H7 (cell line): Measurements from ENCODE around the gene CAAP1. TPM values are rescaled to one million over a fixed set of nuclear protein-coding genes. Genes with fewer than 3 reads are reported as not detected.

Experiments used
- DNase-seq: peaks from one replicate; pipeline ENCODE4 v3.0.0; 2012
- H3K27me3 ChIP-seq: 2 replicates; pipeline ENCODE4 v1.6.0; 2011; ENCODE audit warnings: mild to moderate bottlenecking, low read length; ENCODE audit not compliant: control insufficient read depth, insufficient read depth
- H3K36me3 ChIP-seq: replicated peaks from 2 replicates; pipeline ENCODE4 v1.5.1; 2011; ENCODE audit warnings: low read length; ENCODE audit not compliant: control insufficient read depth, insufficient read depth
- H3K4me3 ChIP-seq: 2 replicates; pipeline ENCODE4 v1.5.1; 2011; ENCODE audit warnings: low read depth, mild to moderate bottlenecking, control low read depth, low read length, moderate library complexity; ENCODE audit not compliant: insufficient read depth
- total RNA-seq: library from RNA; depleted of rRNA; stranded (reverse); fragments of >200 nt; shearing (Covaris generic); gene quantifications from 2 replicates; pipeline ENCODE4 v1.2.3, GENCODE V29; 2014; rRNA removed

Gene CAAP1
- total RNA-seq = 38.5 and 57.0 TPM in 2 replicates

DNA sequence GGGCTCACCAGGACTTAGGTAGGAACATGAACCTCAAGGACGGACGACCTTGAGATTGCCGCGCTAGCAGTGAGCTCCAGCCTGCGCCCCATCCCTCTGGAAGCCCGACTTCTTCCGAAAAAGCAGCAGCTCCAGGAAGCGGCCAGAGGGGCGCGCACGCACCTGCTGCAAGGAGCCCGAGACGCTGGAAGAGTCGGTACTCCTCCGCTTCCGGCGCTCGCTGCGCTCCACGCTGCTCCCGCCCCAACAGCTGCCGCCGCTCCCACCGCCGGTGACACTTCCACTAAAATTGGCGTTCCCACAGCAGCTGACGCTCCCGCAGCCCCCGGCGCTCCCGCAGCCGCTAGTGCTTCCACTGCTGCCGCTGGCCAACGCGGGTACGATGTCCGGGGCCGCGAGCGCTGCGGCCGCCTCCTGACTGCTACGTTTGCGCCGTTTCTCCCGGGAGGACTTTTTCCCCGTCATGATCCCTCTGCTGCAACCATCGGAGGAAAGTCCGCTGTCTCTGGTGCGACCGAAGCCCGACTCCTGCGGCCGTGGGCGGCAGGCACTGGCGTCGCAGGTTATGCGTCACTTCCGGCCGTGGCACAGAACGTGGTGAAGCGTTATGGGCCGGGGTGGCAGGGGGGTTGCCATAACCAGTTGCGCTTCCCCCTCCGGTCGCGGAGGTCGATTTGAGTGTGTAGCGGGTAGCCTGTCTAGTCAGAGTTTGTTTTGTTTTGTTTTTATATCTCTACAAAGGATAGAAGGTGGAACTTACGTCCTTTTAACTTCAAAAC is at the start of gene CAAP1:
Gene CAAP1, minus strand, starts transcription at position 552 of the 779 bp plus-strand sequence. Its CDS starts 87 bp downstream, at position 465.
- H3K4me3 ChIP-seq = peak within 1 kb of the TSS; percentile 99
- DNase-seq = peak; percentile 93
- H3K27me3 ChIP-seq = no peaks in the 10 kb centered on the region
- H3K36me3 ChIP-seq = no peaks in the 10 kb centered on the region

DNA sequence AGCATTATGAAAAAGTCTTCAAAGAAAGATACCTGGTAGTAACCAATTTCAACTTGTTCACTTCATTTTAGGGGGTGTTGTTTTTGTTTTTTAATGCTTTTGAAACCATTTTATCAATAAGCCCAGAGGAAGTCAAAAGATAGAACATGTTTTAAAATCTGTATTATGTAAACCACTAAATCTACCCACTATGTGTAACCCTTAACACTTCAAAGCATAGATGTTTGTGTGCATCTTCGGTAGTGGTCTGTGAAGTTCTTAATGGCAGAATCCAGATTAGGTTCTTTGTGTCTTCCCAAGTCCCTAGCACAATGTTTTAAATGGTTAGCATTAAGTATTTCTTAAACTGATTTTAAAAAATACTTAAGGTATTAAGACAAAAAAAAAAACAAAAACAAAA is 48.2 kb upstream of the CAAP1 start:
- no peaks in the 10 kb centered on the region for H3K36me3 ChIP-seq
- no peak overlapping the region for H3K4me3 ChIP-seq
- no peak for DNase-seq
- no peaks in the 10 kb centered on the region for H3K27me3 ChIP-seq

DNA sequence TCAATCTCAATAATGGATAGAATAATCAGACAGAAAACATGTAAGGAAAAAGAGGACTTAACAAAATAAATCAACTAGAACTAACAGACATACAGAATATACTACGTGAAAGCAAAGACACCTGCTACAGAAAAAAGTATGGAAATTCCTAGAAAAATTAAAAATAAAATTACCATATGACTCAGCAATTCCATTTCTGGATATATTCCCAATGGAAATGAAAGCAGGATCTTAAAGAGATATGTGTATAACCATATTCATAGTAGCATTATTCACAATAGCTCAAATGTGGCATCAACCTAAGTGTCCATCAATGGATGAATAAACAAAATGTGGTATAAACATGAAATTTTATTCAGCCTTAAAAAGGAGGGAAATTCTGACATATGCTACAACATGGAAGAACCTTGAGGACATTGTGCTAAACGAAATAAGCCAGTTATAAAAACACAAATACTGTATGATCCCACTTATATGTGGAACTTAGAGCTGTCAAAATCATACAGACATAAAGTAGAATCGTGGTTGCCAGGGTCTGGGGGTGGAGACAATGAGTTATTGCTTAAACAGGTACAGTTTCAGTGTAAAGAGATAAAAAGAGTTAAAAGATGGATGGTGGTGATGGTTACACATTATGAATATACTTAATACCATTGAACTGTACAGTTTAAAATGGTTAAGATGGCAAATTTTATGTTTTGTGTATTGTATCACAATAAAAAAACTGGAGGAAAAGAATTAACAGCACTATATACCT is 47.5 kb upstream of the CAAP1 start:
- Histone ChIP-seq H3K36me3 (no peaks in the 10 kb centered on the region), H3K27me3 (no peaks in the 10 kb centered on the region), H3K4me3 (no peak overlapping the region)
- no peak for DNase-seq

- no peak for DNase-seq
- Histone ChIP-seq H3K36me3 (0 out of 2 replicates have a peak, but pooled peaks cover 2% of the 10 kb centered on the region), H3K4me3 (no peak overlapping the region), H3K27me3 (no peaks in the 10 kb centered on the region)
Measured at GRCh38 chr9:26937816-26938371, 45.3 kb upstream of the CAAP1 start.

- no peaks in the 10 kb centered on the region for H3K27me3 ChIP-seq
- H3K36me3 ChIP-seq = 0 out of 2 replicates have a peak, but pooled peaks cover 2% of the 10 kb centered on the region
- DNase-seq = no peak
- no peak overlapping the region for H3K4me3 ChIP-seq
Measured at GRCh38 chr9:26935847-26936246, 43.2 kb upstream of the CAAP1 start.

DNA sequence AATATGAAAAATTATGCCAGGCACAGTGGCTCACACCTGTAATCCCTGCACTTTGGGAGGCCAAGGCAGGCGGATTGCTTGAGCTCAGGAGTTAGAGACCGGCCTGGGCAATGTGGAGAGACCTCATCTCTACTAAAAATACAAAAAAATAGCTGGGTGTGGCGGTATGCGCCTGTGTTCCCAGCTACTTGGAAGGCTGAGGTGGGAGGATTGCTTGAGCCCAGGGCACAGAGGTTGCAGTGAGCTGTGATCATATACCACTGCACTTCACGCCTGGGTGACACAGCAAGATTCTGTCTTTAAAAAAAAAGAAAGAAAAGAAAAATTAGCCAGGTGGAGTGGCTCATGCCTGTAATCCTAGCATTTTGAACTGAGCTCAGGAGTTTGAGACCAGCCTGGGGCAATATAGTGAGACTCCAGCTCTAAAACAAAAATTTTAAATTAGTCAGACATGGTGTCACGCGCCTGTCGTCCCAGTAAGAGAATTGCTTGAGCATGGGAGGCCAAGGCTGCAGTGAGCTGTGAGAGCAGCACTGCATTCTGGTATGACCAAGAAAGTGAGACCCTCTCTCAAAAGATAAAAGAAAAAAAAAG is 36.4 kb upstream of the CAAP1 start:
- no peak for DNase-seq
- Histone ChIP-seq H3K4me3 (no peak overlapping the region), H3K27me3 (no peaks in the 10 kb centered on the region), H3K36me3 (peaks cover 23% of the 10 kb centered on the region)

GRCh38 chr9:26925609-26926008 is 33.0 kb upstream of the CAAP1 start:
- Histone ChIP-seq H3K27me3 (no peaks in the 10 kb centered on the region), H3K4me3 (no peak overlapping the region), H3K36me3 (peaks cover 31% of the 10 kb centered on the region)
- DNase-seq = no peak

- no peak for DNase-seq
- Histone ChIP-seq H3K36me3 (peaks cover 36% of the 10 kb centered on the region), H3K4me3 (no peak overlapping the region), H3K27me3 (no peaks in the 10 kb centered on the region)
Measured at GRCh38 chr9:26919698-26920097, 27.1 kb upstream of the CAAP1 start.

- Histone ChIP-seq H3K27me3 (no peaks in the 10 kb centered on the region), H3K36me3 (peaks cover 14% of the 10 kb centered on the region), H3K4me3 (no peak overlapping the region)
- no peak for DNase-seq
Measured at GRCh38 chr9:26913138-26913668, 20.6 kb upstream of the CAAP1 start.

- no peaks in the 10 kb centered on the region for H3K27me3 ChIP-seq
- peaks cover 12% of the 10 kb centered on the region for H3K36me3 ChIP-seq
- H3K4me3 ChIP-seq = no peak overlapping the region
- DNase-seq = no peak
Measured at GRCh38 chr9:26904671-26905070, 12.1 kb upstream of the CAAP1 start.

DNA sequence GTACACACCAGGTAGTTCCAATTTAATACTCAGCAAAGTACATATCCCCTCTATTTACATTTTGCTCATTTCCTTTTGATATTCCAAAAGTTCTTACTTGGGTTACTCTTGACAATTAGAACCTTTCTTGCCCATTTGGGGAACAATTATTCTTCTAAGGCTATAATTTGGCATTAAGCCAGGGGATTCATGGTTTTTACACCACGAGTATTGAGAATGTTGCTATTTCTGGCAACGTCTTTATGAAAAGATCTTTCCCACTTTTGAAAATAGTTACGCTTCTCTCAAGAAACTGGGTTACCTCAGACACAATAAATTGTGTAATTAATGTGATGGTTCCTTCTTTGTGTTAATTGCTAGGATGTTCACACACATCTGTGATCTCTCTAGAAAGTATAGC is 11.5 kb upstream of the CAAP1 start:
- Histone ChIP-seq H3K36me3 (peaks cover 12% of the 10 kb centered on the region), H3K4me3 (no peak overlapping the region), H3K27me3 (no peaks in the 10 kb centered on the region)
- no peak for DNase-seq

- no peaks in the 10 kb centered on the region for H3K36me3 ChIP-seq
- H3K4me3 ChIP-seq = peak overlapping the region; percentile 99
- no peak for DNase-seq
- H3K27me3 ChIP-seq = no peaks in the 10 kb centered on the region
Measured at GRCh38 chr9:26893030-26893676, 551 bp upstream of the CAAP1 start.

DNA sequence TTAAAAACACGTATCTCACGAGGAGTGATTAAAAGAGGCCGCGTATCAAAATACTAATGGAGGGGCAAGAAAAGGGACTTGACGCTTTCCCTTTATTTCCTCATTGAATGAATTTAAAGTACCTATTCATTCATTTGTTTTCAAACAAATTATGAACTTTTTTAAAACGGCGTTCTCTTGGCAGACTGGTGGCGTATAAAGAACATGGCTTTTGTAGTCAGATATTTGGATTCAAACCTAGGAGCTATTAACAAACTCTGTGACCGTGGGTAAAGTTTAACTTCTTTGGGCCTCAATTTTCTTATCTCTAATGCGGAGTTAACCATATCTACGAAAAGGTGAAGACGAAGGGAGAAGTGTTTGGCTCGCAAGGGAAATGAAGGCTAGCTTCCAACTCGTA is 876 bp downstream of the CAAP1 start:
- DNase-seq = peak; percentile 21
- Histone ChIP-seq H3K27me3 (no peaks in the 10 kb centered on the region), H3K4me3 (peak overlapping the region; percentile 99), H3K36me3 (no peaks in the 10 kb centered on the region; the same call in 1 of the 2 replicates)

GRCh38 chr9:26888271-26888670 is 4.3 kb downstream of the CAAP1 start:
- peaks cover 5% of the 10 kb centered on the region for H3K36me3 ChIP-seq
- H3K4me3 ChIP-seq = no peak overlapping the region
- DNase-seq = no peak
- H3K27me3 ChIP-seq = no peaks in the 10 kb centered on the region
